Lung (tissue), 12 donors: ENCODE results near the gene ARL9. TPM values are rescaled to one million over a fixed set of nuclear protein-coding genes. Genes with fewer than 3 reads are reported as not detected.
A peak's percentile ranks its signal among the peaks of the same experiment; 100 is the strongest.
"Not testable (repeated sequence)": the region's sequence is repeated elsewhere in the genome, so short reads cannot be mapped to it uniquely, and the experiment has no call there.

Experiments
- ATAC-seq: fragments of 200-7000 bp; cut with Tn5 transposase; one replicate; pipeline ENCODE4 v1.9.1; 2020; ENCODE audit warnings: moderate number of reproducible peaks; ENCODE audit not compliant: insufficient read depth, low FRiP score
- DNase-seq, 3 donors: peaks; one replicate each; pipeline ENCODE4 v3.0.0-alpha.2; 2013 to 2017
- H3K27ac ChIP-seq, 2 donors: one replicate each; pipeline ENCODE4 v1.5.1; 2013; ENCODE audit warnings: mild to moderate bottlenecking in 2 of 2, moderate library complexity in 2 of 2, control low read depth in 1 of 2, inconsistent platforms in 1 of 2, low read depth in 1 of 2, low read length in 1 of 2
- H3K27me3 ChIP-seq, 3 donors: one replicate each; pipeline ENCODE4 v1.5.1; 2013; ENCODE audit warnings: low read length in 2 of 3; ENCODE audit not compliant: control insufficient read depth in 3 of 3, insufficient read depth in 3 of 3
- H3K36me3 ChIP-seq, 4 donors: one replicate each; pipeline ENCODE4 v1.5.1; 2013; ENCODE audit warnings: low read length in 4 of 4, mild to moderate bottlenecking in 1 of 4, moderate library complexity in 1 of 4; ENCODE audit not compliant: control insufficient read depth in 4 of 4, insufficient read depth in 4 of 4
- H3K4me1 ChIP-seq, 5 donors: one replicate each; pipeline ENCODE4 v1.5.1; 2013; ENCODE audit warnings: low read length in 5 of 5, mild to moderate bottlenecking in 2 of 5, moderate library complexity in 1 of 5; ENCODE audit not compliant: control insufficient read depth in 5 of 5, insufficient read depth in 5 of 5
- H3K4me3 ChIP-seq: one replicate; pipeline ENCODE4 v1.5.1; 2013; ENCODE audit warnings: mild to moderate bottlenecking, control low read depth, moderate library complexity
- H3K9ac ChIP-seq, 2 donors: one replicate each; pipeline ENCODE4 v1.5.1; 2013; ENCODE audit warnings: low read length in 2 of 2, control low read depth in 1 of 2; ENCODE audit not compliant: insufficient read depth in 1 of 2
- H3K9me3 ChIP-seq, 4 donors: one replicate each; pipeline ENCODE4 v1.5.1; 2013; ENCODE audit warnings: low read length in 3 of 4, mild to moderate bottlenecking in 1 of 4, moderate library complexity in 1 of 4; ENCODE audit not compliant: control insufficient read depth in 4 of 4, insufficient read depth in 3 of 4
- CTCF ChIP-seq: IDR thresholded peaks from 2 replicates; pipeline ENCODE4 v1.5.1; 2012; ENCODE audit warnings: mild to moderate bottlenecking; ENCODE audit errors: control extremely low read depth, extremely low read depth
- WGBS, 2 donors: extraction: QIAGEN DNeasy Blood & Tissue Kit; methylation state at CpG; one replicate each; pipeline ENCODE4 v1.1.7; 2013; 5-methylcytosine and 5-hydroxymethylcytosine counted together
- polyA plus RNA-seq, 2 donors: library from polyadenylated mRNA; stranded (reverse); fragments of 200-250 nt; gene quantifications; one replicate each; pipeline ENCODE4 v1.2.1, GENCODE V29; 2013
- total RNA-seq, 2 donors: library from RNA; depleted of rRNA in 1 of 2; stranded (reverse); fragments of >200 nt in 1 of 2; gene quantifications; one replicate each; pipeline ENCODE4 v1.2.1, GENCODE V29; 2014 to 2021
- donor health status: control.
- donor health status: control.
- donor health status: Bipolar disorder and iron deficiency.
- donor health status: healthy.
- donor health status: DM: yes; HTN: yes; CAD: no.

Gene ARL9
- total and polyA plus RNA-seq, 4 donors: 0.08 to 0.13 TPM; not detected in 2

GRCh38 chr4:56463711-56464110 is 41.9 kb upstream of the ARL9 start:
- H3K36me3 ChIP-seq: peaks cover 11 to 23% (median 14%) of the 10 kb centered on the region in 4 donors
- no peak overlapping the region for H3K9ac ChIP-seq
- TF ChIP-seq CTCF: no peak
- H3K27me3 ChIP-seq: no peaks in the 10 kb centered on the region
- H3K4me3 ChIP-seq: no peak overlapping the region
- ATAC-seq (no peak), DNase-seq (no peak)
- H3K4me1 ChIP-seq: peaks cover 7 to 22% (median 14%) of the 10 kb centered on the region in 5 donors
- WGBS, 2 donors: 88 to 90% methylated on average over 5 of the region's 5 CpGs
- H3K9me3 ChIP-seq: no peaks in the 10 kb centered on the region
- no peak overlapping the region for H3K27ac ChIP-seq

GRCh38 chr4:56464581-56464980 is 41.0 kb upstream of the ARL9 start:
- DNase-seq: no peak
- Histone ChIP-seq H3K36me3 (peaks cover 10 to 21% (median 11%) of the 10 kb centered on the region in 4 donors), H3K9ac (no peak overlapping the region), H3K4me3 (no peak overlapping the region), H3K4me1 (peaks cover 7 to 30% (median 18%) of the 10 kb centered on the region in 5 donors), H3K9me3 (no peaks in the 10 kb centered on the region), H3K27ac (no peak overlapping the region), H3K27me3 (no peaks in the 10 kb centered on the region)
- 78 to 83% methylated on average over 3 of the region's 3 CpGs for WGBS, 2 donors
- no peak for TF ChIP-seq CTCF
- no peak for ATAC-seq

GRCh38 chr4:56465599-56466295 is 39.8 kb upstream of the ARL9 start:
- H3K27me3 ChIP-seq: no peaks in the 10 kb centered on the region
- DNase-seq: peak in 1 of 3 donors; percentile 15
- peaks cover 7 to 36% (median 18%) of the 10 kb centered on the region in 5 donors for H3K4me1 ChIP-seq
- H3K4me3 ChIP-seq: peak overlapping the region; percentile 99
- ATAC-seq: no peak
- peak overlapping the region in 1 of 2 donors; percentile 66 for H3K27ac ChIP-seq
- H3K36me3 ChIP-seq: peaks cover 2 to 10% (median 7%) of the 10 kb centered on the region in 4 donors
- no peak for TF ChIP-seq CTCF
- H3K9me3 ChIP-seq: no peaks in the 10 kb centered on the region
- WGBS, 2 donors: 57 to 78% methylated on average over 10 of the region's 10 CpGs
- H3K9ac ChIP-seq: peak overlapping the region in 1 of 2 donors; percentile 89

- peak in 2 of 3 donors; percentile 17 to 19 for DNase-seq
- H3K4me1 ChIP-seq: peaks cover 7 to 36% (median 18%) of the 10 kb centered on the region in 5 donors
- peak overlapping the region; percentile 99 for H3K4me3 ChIP-seq
- peak overlapping the region; percentile 89 to 92 for H3K9ac ChIP-seq
- not testable (repeated sequence) for H3K27me3 ChIP-seq, ATAC-seq, H3K9me3 ChIP-seq
- H3K27ac ChIP-seq: peak overlapping the region; percentile 59 to 76
- H3K36me3 ChIP-seq: peaks cover 2 to 11% (median 7%) of the 10 kb centered on the region in 4 donors
- WGBS, 2 donors: 16 to 19% methylated on average over 8 of the region's 8 CpGs
Measured at GRCh38 chr4:56466296-56466761, 39.3 kb upstream of the ARL9 start.
